Fibroblast of skin of left biceps (primary cell): ENCODE results near the gene STK24.

Source experiments
- DNase-seq, 2 experiments: peaks; one replicate each; pipeline ENCODE4 v3.0.0-alpha.2; 2013; ENCODE audit warnings: low read depth in 2 of 2

STK24 gene

GRCh38 chr13:98511435-98511834 lies 65.5 kb downstream of the STK24 start:
- no peak for DNase-seq

DNA sequence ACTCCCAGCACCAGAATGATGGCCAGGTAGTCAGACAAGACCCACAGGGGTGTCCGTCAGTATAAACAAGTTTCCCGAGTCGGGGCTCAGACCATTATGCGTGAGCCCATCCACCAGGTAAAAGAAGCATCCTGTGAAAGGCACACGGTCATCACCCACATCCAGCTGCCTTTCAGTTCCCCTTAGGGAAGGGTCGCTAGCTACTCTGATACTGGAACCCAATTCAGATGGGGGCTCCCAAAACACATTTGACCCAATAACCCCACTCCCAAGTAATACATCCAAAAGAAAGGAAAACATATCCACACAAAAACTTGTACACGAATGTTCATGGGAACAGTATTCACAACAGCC lies 66.8 kb downstream of the STK24 start:
- DNase-seq: no peak

- peak; percentile 40 to 47 for DNase-seq
These were observed 67.4 kb downstream of the STK24 start for GRCh38 chr13:98509271-98510155.

DNA sequence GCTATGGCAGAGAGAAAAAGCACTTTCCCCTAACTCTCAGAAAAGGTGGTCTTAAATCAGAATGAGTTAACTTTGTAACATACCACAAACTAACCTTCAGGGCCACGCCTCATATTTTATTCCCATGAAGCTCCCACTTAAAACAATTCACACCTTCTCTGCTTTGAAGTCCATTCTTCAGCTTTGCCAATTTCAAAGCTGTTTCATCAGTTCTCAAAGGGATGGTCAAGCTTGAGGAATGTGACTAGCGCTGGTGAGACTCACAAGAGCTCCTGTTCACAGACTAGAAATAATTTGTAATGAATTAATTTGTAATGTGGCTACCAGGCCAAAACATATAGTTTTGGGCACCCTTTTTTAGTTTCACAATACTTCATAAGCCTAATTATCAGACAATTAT lies 68.2 kb downstream of the STK24 start:
- peak; percentile 51 to 52 for DNase-seq

DNA sequence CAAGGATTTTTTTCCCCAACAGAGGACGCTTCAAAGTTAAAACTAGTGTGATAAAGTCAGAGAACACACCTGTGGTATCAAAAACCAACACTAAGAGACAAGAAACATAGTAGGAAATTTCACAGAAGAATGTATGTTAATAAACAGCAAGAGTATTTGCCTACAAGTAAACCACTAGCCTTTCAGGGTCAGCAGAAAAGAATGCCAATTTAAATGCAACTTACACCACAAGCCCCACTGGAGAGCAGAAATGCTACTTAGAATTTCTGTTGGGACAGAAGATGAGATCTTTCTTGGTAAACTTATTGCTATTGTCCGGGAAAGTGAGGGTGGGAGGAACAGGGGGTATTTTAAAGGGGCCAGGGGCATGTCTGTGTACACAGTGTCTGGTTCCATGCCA lies 68.6 kb downstream of the STK24 start:
- DNase-seq: peak in 1 of 2 experiments; percentile 35

DNA sequence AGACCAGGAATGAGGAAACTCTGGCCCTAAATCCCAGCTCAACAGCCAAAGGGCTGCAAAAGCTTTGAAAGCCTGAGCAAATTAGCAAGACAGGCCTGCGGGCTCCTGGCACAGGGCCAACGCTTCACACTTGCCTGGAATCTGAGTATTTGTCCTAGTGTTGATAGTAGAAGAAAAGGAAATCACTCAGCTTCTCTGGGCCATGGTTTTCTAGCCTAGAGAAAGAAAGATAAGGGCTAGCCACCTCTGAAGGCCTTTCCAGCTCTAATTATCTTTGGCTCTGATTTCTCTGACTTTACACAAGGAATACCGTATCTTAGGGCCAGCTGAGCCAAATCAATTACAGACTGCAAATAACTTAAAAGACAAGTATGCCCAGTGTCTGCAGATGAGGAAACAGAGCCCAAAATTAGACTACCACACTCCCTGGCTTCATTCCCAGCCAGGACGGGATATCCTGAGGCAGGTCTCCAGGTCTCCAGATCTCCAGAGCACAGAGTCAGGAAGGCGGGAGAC lies 69.6 kb downstream of the STK24 start:
- DNase-seq: no peak

GRCh38 chr13:98506728-98507230 lies 70.1 kb downstream of the STK24 start:
- DNase-seq: no peak

GRCh38 chr13:98506322-98506721 lies 70.6 kb downstream of the STK24 start:
- DNase-seq: no peak

- no peak for DNase-seq
These were observed 71.7 kb downstream of the STK24 start for GRCh38 chr13:98505217-98505616.

DNA sequence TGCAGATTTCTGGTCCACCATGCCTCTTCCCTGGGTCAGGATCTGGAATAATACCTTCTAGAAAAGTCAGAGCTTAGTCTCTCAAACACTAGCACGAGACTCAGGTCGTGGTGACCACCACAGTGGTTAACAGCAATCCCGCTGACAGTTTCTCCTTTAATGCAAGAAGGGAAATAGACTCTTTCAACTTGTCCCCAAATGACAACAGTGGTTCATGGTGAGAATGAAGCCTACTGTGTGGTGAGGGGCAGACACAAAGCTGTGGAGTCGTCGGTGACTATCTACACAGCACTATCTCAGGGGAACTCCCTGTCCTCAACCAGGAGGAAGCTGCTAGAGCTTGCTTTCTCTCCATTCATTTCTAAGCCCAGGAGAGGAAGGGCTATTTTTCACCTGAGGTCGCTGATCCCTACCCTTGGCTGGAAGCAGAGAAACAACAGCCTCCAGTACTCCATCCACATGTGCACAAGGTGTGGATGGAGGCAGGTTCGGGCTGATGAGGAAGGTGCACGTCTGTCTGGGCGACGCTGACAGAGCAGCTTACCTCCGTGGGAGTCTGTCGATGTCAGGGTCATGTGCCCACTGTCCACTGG lies 72.4 kb downstream of the STK24 start:
- no peak for DNase-seq

GRCh38 chr13:98504029-98504351 lies 72.9 kb downstream of the STK24 start:
- DNase-seq: no peak

DNA sequence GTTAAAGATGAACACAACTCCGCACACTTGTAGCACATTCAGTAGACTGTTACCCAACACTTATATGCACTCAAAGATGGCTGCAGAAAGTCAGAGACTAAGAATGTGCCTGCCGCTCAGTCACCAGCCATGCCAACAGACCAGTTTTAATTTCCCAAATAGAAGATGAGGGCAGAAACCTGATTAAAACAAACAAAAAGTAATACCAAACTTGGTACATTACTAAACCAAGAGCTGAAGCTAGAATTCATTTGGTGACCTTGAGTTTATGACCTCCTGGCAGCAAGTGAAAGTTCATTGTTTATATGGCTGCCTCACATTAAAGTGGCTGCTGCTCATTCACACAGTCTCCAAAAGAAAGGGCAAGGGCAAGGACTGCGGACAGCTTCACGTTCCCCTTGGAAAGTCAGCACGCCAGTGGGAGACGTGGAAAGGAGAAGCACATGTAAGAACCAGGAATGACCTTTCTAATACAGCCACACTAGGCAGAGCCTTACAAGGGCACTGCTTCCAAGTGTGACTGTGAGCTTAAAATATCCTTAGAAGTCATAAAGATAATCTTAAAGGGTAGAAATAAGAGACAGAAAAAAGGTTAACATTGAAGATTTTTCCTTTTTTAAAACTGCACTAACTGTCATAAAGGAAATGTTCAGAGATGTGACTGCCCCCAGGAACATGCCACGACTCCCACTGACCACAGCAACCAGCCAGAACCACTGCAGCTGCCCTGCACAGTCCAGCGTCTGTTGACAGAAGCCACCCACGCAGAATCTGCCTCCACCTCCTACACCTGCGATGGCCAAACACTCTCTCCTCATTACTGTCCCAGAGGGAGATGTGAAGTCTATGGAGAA lies 73.5 kb downstream of the STK24 start:
- no peak for DNase-seq

DNA sequence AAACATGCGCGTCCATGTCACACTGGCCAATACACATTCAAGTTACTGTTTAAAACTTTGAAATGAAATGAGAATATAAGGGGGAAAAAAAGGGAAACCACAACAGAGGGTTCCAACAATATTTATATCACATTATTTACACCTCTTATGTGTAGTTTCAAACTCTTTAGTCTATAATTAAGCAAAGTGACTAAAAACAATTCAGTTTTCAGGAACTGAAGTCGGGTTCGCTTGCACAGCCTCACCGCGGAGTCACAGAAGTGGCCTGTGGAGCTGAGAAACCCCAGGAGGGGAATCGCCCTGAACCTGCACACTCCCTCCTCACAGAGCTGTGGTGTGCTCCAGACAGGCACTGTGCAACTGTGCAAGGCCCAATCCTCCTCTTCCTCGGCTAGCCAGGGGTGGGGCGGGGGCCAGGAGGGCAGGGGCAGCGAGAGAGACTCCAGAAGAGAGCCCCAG lies 75.9 kb downstream of the STK24 start:
- DNase-seq: no peak

DNA sequence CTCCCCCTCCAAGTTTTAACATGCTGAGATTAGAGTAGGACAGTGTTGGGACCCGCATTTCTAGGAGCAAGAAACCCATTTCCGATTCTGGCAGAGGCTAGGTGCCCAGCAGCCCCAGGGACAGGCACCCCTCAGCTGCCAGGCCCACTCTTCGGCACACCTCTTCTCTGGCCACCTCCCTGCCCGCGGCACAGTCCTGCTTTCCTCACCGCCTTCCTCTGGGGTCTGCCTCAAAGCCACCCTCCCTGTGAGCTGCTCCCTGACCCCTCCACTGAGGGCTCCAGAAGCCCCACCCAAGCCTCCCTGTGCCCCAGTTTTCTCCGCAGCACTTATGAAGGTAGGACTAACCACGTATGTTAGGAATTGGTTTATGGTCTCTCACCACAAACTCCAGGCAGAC lies 79.9 kb downstream of the STK24 start:
- DNase-seq: no peak

GRCh38 chr13:98496479-98496791 lies 80.5 kb downstream of the STK24 start:
- DNase-seq: no peak

DNA sequence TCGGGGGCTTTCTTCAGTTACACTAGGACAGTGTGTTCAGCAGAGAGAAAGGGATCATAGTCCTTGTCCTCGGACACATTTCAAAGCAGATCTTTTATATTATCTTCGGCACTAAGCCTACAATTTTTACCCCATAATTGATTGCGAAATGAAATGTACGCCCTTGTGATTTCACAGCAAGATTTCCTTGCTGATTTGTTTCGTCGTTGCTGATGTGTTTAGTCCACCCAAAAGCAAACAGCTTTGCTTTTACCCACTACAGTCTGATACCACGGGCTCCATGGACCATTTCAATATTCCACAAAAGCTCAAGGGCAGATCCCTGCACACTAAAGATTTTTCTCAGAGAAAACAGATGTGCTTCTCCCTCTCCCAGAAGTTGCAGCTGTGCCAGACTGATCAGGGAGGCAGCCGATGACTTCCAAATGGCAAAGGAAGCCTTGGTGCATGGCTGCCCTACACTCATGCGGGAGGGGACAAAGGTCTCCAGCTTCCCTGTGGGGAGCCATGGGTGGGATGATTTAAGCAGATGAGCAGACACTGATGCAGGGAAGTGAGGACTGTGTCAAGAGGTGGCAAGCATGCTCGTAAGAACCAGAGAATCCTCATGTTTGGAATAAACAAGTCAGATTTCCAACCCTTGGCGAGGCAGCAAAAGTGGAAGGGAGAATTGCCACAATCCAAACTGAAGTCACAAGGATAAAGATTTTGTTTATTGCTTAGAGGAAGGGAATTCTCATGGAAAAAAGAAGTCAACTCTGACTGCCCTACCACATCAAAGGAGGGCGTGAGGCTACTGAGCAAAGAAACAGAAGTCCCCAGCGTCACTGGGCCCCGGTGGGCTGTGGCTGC lies 81.1 kb downstream of the STK24 start:
- DNase-seq: no peak

GRCh38 chr13:98494769-98495168 lies 82.1 kb downstream of the STK24 start:
- no peak for DNase-seq

DNA sequence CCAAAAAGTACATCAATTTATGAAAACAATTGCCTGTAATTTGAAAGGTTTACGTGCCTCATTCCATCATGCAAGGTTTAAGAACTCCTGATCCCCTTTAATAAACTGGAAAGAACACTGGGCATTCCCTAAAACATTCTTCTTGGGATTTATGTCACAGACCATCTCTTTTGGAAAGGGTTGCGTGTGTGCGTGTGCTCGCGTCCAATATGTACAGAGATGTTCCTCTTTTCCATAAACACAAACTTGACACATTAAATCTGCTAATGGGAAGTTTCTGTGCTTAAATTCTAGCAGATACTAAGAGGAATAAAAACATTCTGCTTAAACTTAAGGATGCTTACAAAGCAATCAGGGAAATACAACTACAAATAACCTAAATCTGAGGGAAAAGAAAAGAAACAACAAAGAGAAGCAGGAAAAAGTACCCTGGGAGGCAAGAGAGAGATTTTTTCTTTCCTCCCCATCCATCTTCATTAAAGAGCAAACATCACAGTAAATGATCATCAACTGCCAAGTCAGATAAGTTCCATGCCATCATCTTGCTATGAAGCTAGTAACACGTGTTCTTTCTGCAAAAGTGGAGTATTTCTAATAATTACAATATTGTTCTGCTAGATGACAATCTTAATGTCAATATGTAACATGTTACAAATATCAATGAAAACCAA lies 83.7 kb downstream of the STK24 start:
- DNase-seq: no peak

DNA sequence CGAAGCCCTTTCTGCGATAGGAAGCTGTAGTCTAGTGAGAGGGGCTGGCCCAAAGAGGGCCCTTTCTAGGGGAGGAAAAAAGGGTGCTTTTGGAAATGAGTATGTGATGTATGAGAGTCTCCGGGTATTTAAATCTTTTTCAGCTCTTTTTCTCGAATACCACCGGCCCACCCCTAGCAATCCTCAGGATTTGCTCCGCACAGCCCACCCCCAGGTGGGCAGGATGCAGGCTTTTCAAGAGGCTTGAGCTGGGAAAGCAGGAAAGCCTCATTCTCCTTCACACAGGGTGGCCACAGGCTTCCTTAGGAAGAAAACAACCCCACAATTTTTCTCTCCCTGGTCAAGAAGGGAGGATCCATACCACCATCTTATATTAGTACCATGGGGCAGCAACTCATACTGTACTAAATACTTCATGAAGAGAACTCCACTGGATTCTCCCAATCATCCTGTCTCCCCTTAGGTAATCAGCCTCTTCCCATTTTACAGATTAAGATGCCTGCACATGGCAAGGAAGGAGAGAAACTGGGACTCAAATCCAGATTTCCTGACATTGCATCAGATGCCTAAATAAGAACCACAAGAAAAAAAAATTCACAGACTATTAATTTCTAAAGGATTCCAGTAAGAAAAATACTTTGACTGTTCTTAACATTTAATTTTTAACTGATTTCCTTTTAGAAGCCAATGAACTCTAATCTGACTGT lies 84.4 kb downstream of the STK24 start:
- peak in 1 of 2 experiments; percentile 47 for DNase-seq

DNA sequence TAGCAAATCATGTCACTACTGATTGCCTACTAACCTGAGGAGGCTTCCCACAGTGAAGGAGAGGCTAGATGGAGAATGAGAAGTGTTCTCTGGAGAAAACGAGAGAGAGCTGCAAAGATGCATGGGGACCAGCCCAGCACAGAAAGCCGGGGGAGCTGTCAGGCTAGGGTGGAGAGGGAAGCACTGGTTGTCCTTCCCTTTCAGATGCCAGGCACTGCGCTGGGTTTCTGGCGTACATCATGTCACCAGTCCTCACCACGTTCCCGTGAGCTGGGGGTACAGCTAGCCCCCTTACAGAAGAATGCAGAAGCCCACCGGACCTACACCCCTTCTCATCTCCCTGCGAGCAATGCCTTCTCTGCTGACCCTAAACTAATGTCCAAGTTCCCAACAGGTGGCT lies 86.0 kb downstream of the STK24 start:
- DNase-seq: no peak
